ENCODE data around the gene ZNF467.

DNA sequence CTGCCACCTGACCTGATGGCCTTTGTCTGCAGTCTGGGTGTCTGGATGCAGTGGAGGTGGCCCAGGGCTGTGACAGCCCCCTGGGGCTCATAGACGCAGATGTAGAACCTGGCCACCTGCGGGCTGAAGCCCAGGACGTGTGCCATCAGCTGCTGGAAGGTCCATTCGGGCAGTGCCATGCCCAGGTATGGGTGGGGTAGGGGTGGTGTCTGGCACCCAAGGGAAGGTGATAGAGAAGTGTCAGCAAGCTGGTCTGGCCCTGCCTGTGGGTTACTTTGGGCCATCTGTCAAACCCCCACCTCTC lies 6.1 kb upstream of the ZNF467 start:
- TF ChIP-seq GATA2 (IDR thresholded peaks at IDR 0.05; ENCODE audit: low read depth, low read length), result no peak
- TF ChIP-seq GATA3 (IDR thresholded peaks at IDR 0.05; ENCODE audit: low read depth, low read length), result no peak
